H1 (cell line): ENCODE measurements around the gene SPC24. TPM values are rescaled to one million over a fixed set of nuclear protein-coding genes. Genes with fewer than 3 reads are reported as not detected.

ENCODE experiments used
- CTCF ChIA-PET: fragments of 300-600 bp; sonication (Branson Sonifier 250); formaldehyde crosslinking; loops from one replicate; lab custom pipeline; 2021; ENCODE audit not compliant: partially characterized antibody; lab: Charles Lee
- POLR2A ChIA-PET: fragments of 300-600 bp; sonication (Branson Sonifier 250); formaldehyde crosslinking; loops from one replicate; lab custom pipeline; 2021; ENCODE audit warnings: inconsistent platforms; ENCODE audit not compliant: partially characterized antibody; lab: Charles Lee
- DNase-seq, 2 experiments: peaks; one replicate each; pipeline versions ENCODE4 v3.0.0 to v3.0.0-alpha.2; 2010 to 2022; ENCODE audit warnings: low spot score in 2 of 2, low read depth in 1 of 2, mixed read lengths in 1 of 2
- FAIRE-seq: peaks from 2 replicates; lab custom pipeline; 2011; peaks lifted over from hg19 to GRCh38; lab: Jason Lieb, UNC
- H2AFZ ChIP-seq: 2 replicates; pipeline ENCODE4 v1.8.1; 2012; ENCODE audit warnings: low read length, inconsistent platforms
- H2AK5ac ChIP-seq: 2 replicates; pipeline ENCODE4 v1.6.1; 2013; ENCODE audit warnings: low read depth, low read length
- H2BK120ac ChIP-seq: replicated peaks from 2 replicates; pipeline ENCODE3; 2013; ENCODE audit warnings: low read depth, low read length, inconsistent platforms
- H2BK12ac ChIP-seq: 2 replicates; pipeline ENCODE4 v1.6.1; 2013; ENCODE audit warnings: low read depth, low read length
- H2BK15ac ChIP-seq: 2 replicates; pipeline ENCODE4 v1.6.1; 2013; ENCODE audit warnings: low read length
- H2BK20ac ChIP-seq: 2 replicates; pipeline ENCODE4 v1.6.1; 2013; ENCODE audit warnings: low read length
- H2BK5ac ChIP-seq: 2 replicates; pipeline ENCODE4 v1.6.1; 2013; ENCODE audit warnings: low read depth, low read length
- H3K14ac ChIP-seq: 2 replicates; pipeline ENCODE4 v1.6.1; 2013; ENCODE audit warnings: inconsistent platforms; ENCODE audit not compliant: insufficient read length
- H3K18ac ChIP-seq: 2 replicates; pipeline ENCODE4 v1.6.1; 2013; ENCODE audit warnings: low read length; ENCODE audit errors: extremely low read depth
- H3K23ac ChIP-seq: 2 replicates; pipeline ENCODE4 v1.6.1; 2013; ENCODE audit warnings: inconsistent platforms; ENCODE audit not compliant: insufficient read length
- H3K23me2 ChIP-seq: 2 replicates; pipeline ENCODE4 v1.6.1; 2013; ENCODE audit warnings: low read depth, low read length
- H3K27ac ChIP-seq: 2 replicates; pipeline ENCODE4 v1.6.1; 2011; ENCODE audit warnings: low read depth, low read length, inconsistent platforms
- H3K27me3 ChIP-seq, 4 experiments: replicated peaks in 1 of 4; 1 replicate in 1 of 4; 2 replicates in 3 of 4; pipeline versions ENCODE4 v1.6.1 to v1.8.1; 2011 to 2013; ENCODE audit warnings: low read length in 3 of 4, mild to moderate bottlenecking in 3 of 4, inconsistent platforms in 2 of 4, mixed read lengths in 2 of 4, moderate library complexity in 1 of 4; ENCODE audit not compliant: control insufficient read depth in 3 of 4, insufficient read depth in 3 of 4; ENCODE audit errors: extremely low read depth in 1 of 4
- H3K36me3 ChIP-seq, 4 experiments: 2 replicates each; pipeline versions ENCODE4 v1.6.1 to v1.8.1; 2011 to 2013; ENCODE audit warnings: mild to moderate bottlenecking in 4 of 4, low read length in 3 of 4, moderate library complexity in 2 of 4, control low read depth in 1 of 4, inconsistent platforms in 1 of 4; ENCODE audit not compliant: insufficient read depth in 4 of 4, control insufficient read depth in 2 of 4
- H3K4ac ChIP-seq: replicated peaks from 2 replicates; pipeline ENCODE3; 2013; ENCODE audit warnings: low read length, low read depth, mixed read lengths, inconsistent platforms; ENCODE audit not compliant: insufficient read length
- H3K4me1 ChIP-seq, 4 experiments: replicated peaks in 1 of 4; 1 replicate in 1 of 4; 2 replicates in 3 of 4; pipeline versions ENCODE4 v1.6.1 to v1.8.1; 2011 to 2013; ENCODE audit warnings: low read length in 3 of 4, inconsistent platforms in 2 of 4, mixed read lengths in 1 of 4; ENCODE audit not compliant: insufficient read depth in 4 of 4, control insufficient read depth in 3 of 4
- H3K4me2 ChIP-seq, 2 experiments: 2 replicates each; pipeline versions ENCODE4 v1.6.1 to v1.8.1; 2011 to 2013; ENCODE audit warnings: low read depth in 2 of 2, low read length in 2 of 2, control low read depth in 1 of 2, inconsistent platforms in 1 of 2, mild to moderate bottlenecking in 1 of 2; ENCODE audit not compliant: insufficient read depth in 1 of 2
- H3K4me3 ChIP-seq, 4 experiments: fragments of 200-600, 300-600 bp in 1 of 4; sonication (generic), shearing (Covaris generic), sonication (Bioruptor Twin) in 1 of 4; 2 replicates each; pipeline versions ENCODE4 v1.5.1 to v1.8.1; 2011 to 2016; ENCODE audit warnings: low read length in 4 of 4, low read depth in 3 of 4, control low read depth in 2 of 4, inconsistent platforms in 2 of 4, mild to moderate bottlenecking in 2 of 4, mixed read lengths in 1 of 4, moderate library complexity in 1 of 4; ENCODE audit not compliant: insufficient read depth in 2 of 4; ENCODE audit errors: extremely low read depth in 1 of 4
- H3K56ac ChIP-seq: replicated peaks from 2 replicates; pipeline ENCODE3; 2013; ENCODE audit warnings: low read depth, mild to moderate bottlenecking, mixed read lengths, low read length, inconsistent platforms; ENCODE audit not compliant: insufficient read length
- H3K79me1 ChIP-seq: 2 replicates; pipeline ENCODE4 v1.6.1; 2013; ENCODE audit warnings: low read depth, low read length, control low read depth
- H3K79me2 ChIP-seq, 2 experiments: 2 replicates each; pipeline versions ENCODE4 v1.6.1 to v1.8.1; 2012 to 2013; ENCODE audit warnings: low read length in 2 of 2, mild to moderate bottlenecking in 2 of 2, inconsistent platforms in 1 of 2; ENCODE audit not compliant: insufficient read depth in 2 of 2, control insufficient read depth in 1 of 2
- H3K9ac ChIP-seq, 4 experiments: replicated peaks in 1 of 4; 1 replicate in 1 of 4; 2 replicates in 3 of 4; pipeline versions ENCODE4 v1.6.1 to v1.8.1; 2011 to 2013; ENCODE audit warnings: low read depth in 3 of 4, low read length in 3 of 4, control low read depth in 2 of 4, mild to moderate bottlenecking in 2 of 4, moderate library complexity in 2 of 4, inconsistent platforms in 1 of 4; ENCODE audit errors: extremely low read depth in 1 of 4
- H3K9me3 ChIP-seq, 2 experiments: 2 replicates each; pipeline versions ENCODE4 v1.6.1 to v1.8.1; 2012 to 2013; ENCODE audit warnings: mild to moderate bottlenecking in 2 of 2, moderate library complexity in 2 of 2, control low read depth in 1 of 2, inconsistent platforms in 1 of 2, low read depth in 1 of 2, low read length in 1 of 2, mixed read lengths in 1 of 2; ENCODE audit not compliant: insufficient read depth in 2 of 2
- H4K20me1 ChIP-seq, 2 experiments: replicated peaks in 1 of 2; 2 replicates each; pipeline versions ENCODE3 to v1.8.1; 2011 to 2013; ENCODE audit warnings: inconsistent platforms in 2 of 2, low read length in 2 of 2, mild to moderate bottlenecking in 1 of 2; ENCODE audit not compliant: insufficient read depth in 2 of 2, control insufficient read depth in 1 of 2
- H4K5ac ChIP-seq: 2 replicates; pipeline ENCODE4 v1.6.1; 2013; ENCODE audit warnings: low read length, low read depth, mixed read lengths, inconsistent platforms; ENCODE audit not compliant: insufficient read length
- H4K8ac ChIP-seq: 2 replicates; pipeline ENCODE4 v1.8.0; 2013; ENCODE audit warnings: mild to moderate bottlenecking, moderate library complexity, low read length, inconsistent platforms; ENCODE audit not compliant: insufficient read depth; ENCODE audit errors: extremely low read depth
- H4K91ac ChIP-seq: replicated peaks from 2 replicates; pipeline ENCODE3; 2013; ENCODE audit warnings: low read length, mixed read lengths, inconsistent platforms; ENCODE audit not compliant: insufficient read length
- CEBPB ChIP-seq: IDR thresholded peaks from 2 replicates; pipeline ENCODE4 v1.6.1; 2012; ENCODE audit warnings: low read depth, low read length
- CHD2 ChIP-seq: IDR thresholded peaks from 2 replicates; pipeline ENCODE4 v1.6.1; 2012; ENCODE audit warnings: low read length, improper control_type of control experiment
- CTBP2 ChIP-seq: IDR thresholded peaks from 2 replicates; pipeline ENCODE4 v1.7.0; 2011; ENCODE audit warnings: borderline replicate concordance, mild to moderate bottlenecking, moderate library complexity, mixed read lengths, low read length; ENCODE audit not compliant: insufficient read depth, insufficient read length
- JUND ChIP-seq: IDR thresholded peaks from 2 replicates; pipeline ENCODE4 v1.6.1; 2011; ENCODE audit warnings: mild to moderate bottlenecking, improper control_type of control experiment, low read length
- RNF2 ChIP-seq: fragments of 200-900, 300-1000 bp; sonication (generic); IDR thresholded peaks from 2 replicates; pipeline ENCODE4 v1.7.1; 2016; ENCODE audit warnings: borderline replicate concordance, low read depth, mild to moderate bottlenecking, antibody characterized with exemption, low read length; ENCODE audit not compliant: poor library complexity, severe bottlenecking; ENCODE audit errors: missing control alignments
- SIRT6 ChIP-seq: IDR thresholded peaks from one replicate; pipeline ENCODE4 v1.7.1; 2012; ENCODE audit warnings: low read length, inconsistent platforms
- SIX5 ChIP-seq: IDR thresholded peaks from 2 replicates; pipeline ENCODE4 v1.6.1; 2011; ENCODE audit warnings: mild to moderate bottlenecking, low read depth, low read length
- SUZ12 ChIP-seq: fragments of 200-600 bp; sonication (generic); IDR thresholded peaks from 2 replicates; pipeline ENCODE4 v1.6.1; 2012; ENCODE audit warnings: mild to moderate bottlenecking, inconsistent platforms, low read length, moderate library complexity, mixed read lengths
- TAF7 ChIP-seq: optimal IDR thresholded peaks from 2 replicates; pipeline ENCODE3; 2011; ENCODE audit warnings: low read depth, mild to moderate bottlenecking, inconsistent platforms, low read length, moderate library complexity, borderline replicate concordance
- WGBS, 2 experiments: shearing (Covaris generic) in 1 of 2; methylation state at CpG; one replicate each; pipeline versions ENCODE4 v1.1.6 to v1.1.7; 2013 to 2015; ENCODE audit warnings: low lambda C conversion rate in 2 of 2, mixed read lengths in 2 of 2, inconsistent platforms in 1 of 2, low coverage in 1 of 2, missing lambda C conversion rate in 1 of 2; ENCODE audit not compliant: insufficient replicate concordance in 2 of 2, insufficient coverage in 1 of 2, insufficient read length in 1 of 2; ENCODE audit errors: extremely low coverage in 1 of 2, missing lambda C conversion rate in 1 of 2; 5-methylcytosine and 5-hydroxymethylcytosine counted together
- polyA plus RNA-seq, 7 experiments: library from polyadenylated mRNA; depleted of rRNA in 3 of 7; stranded (reverse) in 5 of 7; unstranded in 2 of 7; fragments of >200 nt in 5 of 7; fragments of 200-250 nt in 2 of 7; gene quantifications; 1 replicate in 5 of 7; 2 replicates in 1 of 7; 4 replicates in 1 of 7; pipeline versions ENCODE4 v1.2.1 to v1.2.3, GENCODE V29; 2011 to 2013; ENCODE audit warnings: missing spikeins in 2 of 7, mixed read lengths in 2 of 7
- total RNA-seq: library from RNA; stranded (reverse); fragmentation: NEBNext Ultra II Directional; extraction: Animal tissue kit (Norgen Biotek cat#: 25700); gene quantifications from 2 replicates; pipeline ENCODE4 v1.2.1, GENCODE V29; 2021
- TF ChIP-seq, protein P1 (sequence below): IDR thresholded peaks from 2 replicates; pipeline ENCODE4 v1.6.1; 2012; ENCODE audit warnings: inconsistent platforms

The SPC24 gene
- total and polyA plus RNA-seq, 2 of the 8 experiments (the other 6 are each of a cell fraction or from before 2014, with no cell fraction given) = 17.7 to 42.4 TPM

- no peak overlapping the region for H3K23ac ChIP-seq
- no peak overlapping the region for H4K91ac ChIP-seq
- H3K9ac ChIP-seq = no peak overlapping the region
- peaks cover 0 to 3% (median 0%) of the 10 kb centered on the region in 4 experiments; a peak in 1 of 8 replicates for H3K36me3 ChIP-seq
- 94% methylated on average over 20 of the region's 20 CpGs; no CpG with 5 or more reads in 1 of the 2 experiments for WGBS, 2 experiments
- peak overlapping the region; percentile 29; the same call in 1 of the 2 replicates for H4K8ac ChIP-seq
- H3K4ac ChIP-seq = no peak overlapping the region
- H2BK5ac ChIP-seq = no peak overlapping the region
- H3K27me3 ChIP-seq = no peaks in the 10 kb centered on the region
- no peak overlapping the region for H2BK120ac ChIP-seq
- no peak overlapping the region for H3K4me2 ChIP-seq
- H3K4me3 ChIP-seq = no peak overlapping the region
- H4K20me1 ChIP-seq = peaks cover 0 to 1% of the 10 kb centered on the region in 2 experiments
- H3K4me1 ChIP-seq = no peaks in the 10 kb centered on the region; a peak in 2 of 7 replicates
- no peak overlapping the region for H3K14ac ChIP-seq
- no peak overlapping the region for H2BK12ac ChIP-seq
- no peaks in the 10 kb centered on the region for H3K79me1 ChIP-seq
- no peaks in the 10 kb centered on the region for H3K79me2 ChIP-seq
- no peak overlapping the region for H3K56ac ChIP-seq
- 0 out of 2 replicates have a peak, but pooled peaks cover 2% of the 10 kb centered on the region for H3K23me2 ChIP-seq
- H3K27ac ChIP-seq = no peak overlapping the region
- ChIA-PET POLR2A (interaction anchor here (1.0 to 1.1 kb wide), 2 partner anchors 64 to 77 kb away, joined by 3 read pairs; no protein-coding TSS in a partner anchor), CTCF (interaction anchor here (0.9 to 2.8 kb wide), 5 partner anchors 15 to 77 kb away, joined by 3 to 18 read pairs (median 6); no protein-coding TSS in a partner anchor)
- FAIRE-seq (no peak), DNase-seq (no peak)
- no peaks in the 10 kb centered on the region for H3K9me3 ChIP-seq
- H3K18ac ChIP-seq = no peak overlapping the region
- no peak overlapping the region for H2AK5ac ChIP-seq
- H2BK20ac ChIP-seq = no peak overlapping the region
- H2AFZ ChIP-seq = no peak overlapping the region
- no peak overlapping the region for H4K5ac ChIP-seq
- no peak overlapping the region for H2BK15ac ChIP-seq
- TF ChIP-seq CEBPB (no peak), CTBP2 (no peak), SUZ12 (no peak), CHD2 (no peak), JUND (no peak), SIRT6 (no peak), RNF2 (no peak), SIX5 (no peak), TAF7 (no peak)
- TF ChIP-seq, protein P1, sequence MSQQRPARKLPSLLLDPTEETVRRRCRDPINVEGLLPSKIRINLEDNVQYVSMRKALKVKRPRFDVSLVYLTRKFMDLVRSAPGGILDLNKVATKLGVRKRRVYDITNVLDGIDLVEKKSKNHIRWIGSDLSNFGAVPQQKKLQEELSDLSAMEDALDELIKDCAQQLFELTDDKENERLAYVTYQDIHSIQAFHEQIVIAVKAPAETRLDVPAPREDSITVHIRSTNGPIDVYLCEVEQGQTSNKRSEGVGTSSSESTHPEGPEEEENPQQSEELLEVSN = no peak
Observed at GRCh38 chr19:11202488-11203193, 47.1 kb upstream of the SPC24 start.
